DOHH2 (cell line): ENCODE data around the gene MAGOHB.

Experiments used
- EZH2phosphoT487 ChIP-seq: fragments of 200-600 bp; sonication (generic); IDR thresholded peaks from 2 replicates; pipeline ENCODE4 v1.6.1; 2017; ENCODE audit warnings: borderline replicate concordance, mild to moderate bottlenecking, antibody characterized with exemption, low read length, moderate library complexity, mixed read lengths
- TF ChIP-seq, protein P1 (sequence below): fragments of 200-600 bp; sonication (generic); IDR thresholded peaks from one replicate; pipeline ENCODE4 v1.5.1; 2014; ENCODE audit warnings: antibody characterized with exemption, mild to moderate bottlenecking, low read depth, low read length; ENCODE audit not compliant: poor library complexity, severe bottlenecking

DNA sequence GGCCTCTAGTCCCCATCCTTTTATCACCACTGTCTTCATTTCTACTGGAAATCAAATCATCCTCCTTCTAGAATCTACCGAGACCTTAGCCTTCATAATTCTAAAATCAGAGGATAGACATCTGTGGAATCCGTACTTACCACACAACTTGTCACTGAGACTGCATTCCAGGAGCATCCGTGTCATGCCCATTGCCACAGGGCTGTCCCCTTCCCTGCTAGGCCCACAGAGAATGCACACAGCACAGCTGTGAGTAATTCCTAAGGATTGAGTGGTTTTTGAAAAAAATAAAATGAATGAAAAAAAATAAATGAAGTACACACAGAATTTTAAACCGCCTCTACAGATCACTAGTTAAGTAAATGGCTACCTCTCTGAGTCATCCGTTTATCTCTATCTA lies 21.0 kb upstream of the MAGOHB start:
- TF ChIP-seq, protein P1, sequence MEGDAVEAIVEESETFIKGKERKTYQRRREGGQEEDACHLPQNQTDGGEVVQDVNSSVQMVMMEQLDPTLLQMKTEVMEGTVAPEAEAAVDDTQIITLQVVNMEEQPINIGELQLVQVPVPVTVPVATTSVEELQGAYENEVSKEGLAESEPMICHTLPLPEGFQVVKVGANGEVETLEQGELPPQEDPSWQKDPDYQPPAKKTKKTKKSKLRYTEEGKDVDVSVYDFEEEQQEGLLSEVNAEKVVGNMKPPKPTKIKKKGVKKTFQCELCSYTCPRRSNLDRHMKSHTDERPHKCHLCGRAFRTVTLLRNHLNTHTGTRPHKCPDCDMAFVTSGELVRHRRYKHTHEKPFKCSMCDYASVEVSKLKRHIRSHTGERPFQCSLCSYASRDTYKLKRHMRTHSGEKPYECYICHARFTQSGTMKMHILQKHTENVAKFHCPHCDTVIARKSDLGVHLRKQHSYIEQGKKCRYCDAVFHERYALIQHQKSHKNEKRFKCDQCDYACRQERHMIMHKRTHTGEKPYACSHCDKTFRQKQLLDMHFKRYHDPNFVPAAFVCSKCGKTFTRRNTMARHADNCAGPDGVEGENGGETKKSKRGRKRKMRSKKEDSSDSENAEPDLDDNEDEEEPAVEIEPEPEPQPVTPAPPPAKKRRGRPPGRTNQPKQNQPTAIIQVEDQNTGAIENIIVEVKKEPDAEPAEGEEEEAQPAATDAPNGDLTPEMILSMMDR = no peak
- no peak for TF ChIP-seq EZH2phosphoT487
